ENCODE measurements around the gene APOL2.
"Not testable (repeated sequence)": the region's sequence is repeated elsewhere in the genome, so short reads cannot be mapped to it uniquely, and the experiment has no call there.

Gene APOL2, protein sequence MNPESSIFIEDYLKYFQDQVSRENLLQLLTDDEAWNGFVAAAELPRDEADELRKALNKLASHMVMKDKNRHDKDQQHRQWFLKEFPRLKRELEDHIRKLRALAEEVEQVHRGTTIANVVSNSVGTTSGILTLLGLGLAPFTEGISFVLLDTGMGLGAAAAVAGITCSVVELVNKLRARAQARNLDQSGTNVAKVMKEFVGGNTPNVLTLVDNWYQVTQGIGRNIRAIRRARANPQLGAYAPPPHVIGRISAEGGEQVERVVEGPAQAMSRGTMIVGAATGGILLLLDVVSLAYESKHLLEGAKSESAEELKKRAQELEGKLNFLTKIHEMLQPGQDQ

DNA sequence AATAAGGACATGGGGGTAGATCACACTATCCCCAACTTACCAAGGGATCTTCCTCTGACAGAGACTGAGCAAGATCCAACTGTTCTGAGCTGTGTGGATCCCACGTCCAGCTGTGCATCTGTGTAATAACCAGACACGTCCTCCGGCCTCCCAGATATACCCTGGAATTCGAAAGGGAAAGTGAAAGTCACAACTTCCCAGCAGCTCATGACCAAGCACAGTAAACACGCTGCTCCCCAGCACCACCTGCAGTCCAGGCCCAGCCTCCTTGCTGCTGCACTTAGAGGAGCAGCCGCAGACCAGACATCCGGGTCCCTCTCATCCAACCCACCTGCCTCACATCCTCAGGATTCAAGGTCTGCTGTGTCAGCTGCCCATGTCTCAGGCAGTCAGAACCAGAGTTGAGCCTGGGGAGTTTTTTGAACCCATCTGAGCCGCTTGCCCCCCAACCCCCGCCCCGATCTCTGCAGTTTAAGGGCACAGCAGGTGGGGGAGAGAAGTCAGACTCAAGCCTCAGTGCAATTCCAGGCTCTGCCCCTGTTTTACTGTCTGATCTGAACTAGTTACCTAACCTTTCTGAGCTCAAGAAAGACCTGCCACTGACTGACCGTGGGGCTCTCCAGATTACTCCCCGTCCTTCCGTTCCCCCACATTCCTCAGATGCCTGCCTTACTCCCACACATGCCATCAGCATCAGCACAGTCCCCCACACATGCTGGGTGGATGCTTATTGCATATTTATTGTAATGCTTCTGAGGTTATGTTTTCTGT is at the start of gene APOL2:
Gene APOL2 (minus strand): TSS at position 127 of the 771 bp plus-strand sequence. CDS start 6,365 bp downstream, outside the sequence.
- DNase-seq, result peak; percentile 82

DNA sequence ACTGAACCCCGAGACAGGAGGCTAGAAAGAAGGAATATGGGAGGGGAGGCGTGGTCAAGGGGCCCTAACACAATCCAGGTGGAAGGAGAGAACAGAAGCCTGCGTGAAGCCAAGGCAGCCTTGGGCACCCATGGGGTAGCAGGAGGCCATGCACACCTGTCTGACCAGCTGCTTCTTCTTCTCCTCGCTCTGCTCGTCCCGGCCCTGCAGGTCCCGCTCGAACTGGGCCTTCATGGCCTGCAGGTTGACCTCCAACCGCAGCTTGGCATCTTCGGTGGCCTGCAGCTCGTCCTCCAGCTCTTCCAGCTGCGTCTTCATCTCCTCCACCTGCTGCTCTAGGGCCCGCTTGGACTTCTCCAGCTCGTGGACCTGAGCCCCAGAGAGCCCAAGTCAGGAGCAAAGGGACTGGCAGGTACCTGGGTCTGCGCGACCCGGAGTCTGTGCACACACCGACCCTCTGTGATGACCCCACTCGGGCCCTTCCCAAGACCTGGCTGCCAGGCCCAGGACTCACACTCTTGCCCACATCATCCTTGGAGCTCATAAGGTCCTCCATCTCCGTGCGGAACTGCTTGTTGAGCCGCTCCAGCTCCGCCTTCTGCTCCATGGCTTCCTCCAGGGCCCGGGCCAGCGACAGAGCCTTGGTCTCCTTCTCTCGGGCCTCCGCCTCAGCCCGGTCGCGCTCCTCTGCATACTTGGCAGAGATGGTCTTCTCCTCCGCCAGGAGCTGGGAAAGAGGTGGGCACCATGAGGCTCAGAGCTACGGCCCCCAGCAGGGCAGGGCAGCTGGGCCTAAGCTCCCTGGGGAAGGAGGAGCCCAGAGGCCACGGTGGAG is 49.5 kb upstream of the APOL2 start:
- DNase-seq, result peak; percentile 16

DNA sequence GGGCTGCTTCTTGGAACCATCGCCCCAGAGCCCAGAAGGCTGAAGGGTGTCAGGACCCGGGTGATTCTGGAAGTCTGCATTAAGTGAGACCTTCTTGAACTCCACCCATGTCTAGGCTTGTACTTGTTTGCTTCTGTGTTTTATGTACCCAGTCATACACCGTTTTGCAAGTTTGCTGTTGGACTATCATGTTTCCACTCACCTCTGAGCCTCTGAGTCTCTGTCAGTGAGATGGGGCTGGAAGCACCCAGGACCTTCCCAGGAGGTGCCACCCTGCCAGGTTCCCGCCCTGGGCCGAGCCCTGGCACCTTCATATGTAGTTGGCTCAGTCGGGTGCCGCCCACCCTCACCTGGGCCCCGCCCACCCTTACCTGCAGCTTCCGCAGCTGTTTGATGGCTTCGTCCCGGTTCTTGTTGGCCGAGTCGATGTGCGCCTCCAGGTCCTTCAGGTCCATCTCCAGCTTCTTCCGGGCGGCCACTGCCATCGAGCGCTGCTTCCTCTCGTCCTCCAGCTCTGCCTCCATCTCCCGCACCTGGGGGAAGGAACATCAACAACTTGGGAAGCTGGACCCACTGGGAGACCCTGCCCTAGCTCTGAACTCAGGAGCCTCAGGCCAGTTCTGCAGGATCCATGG is 48.7 kb upstream of the APOL2 start:
- no peak for DNase-seq

DNA sequence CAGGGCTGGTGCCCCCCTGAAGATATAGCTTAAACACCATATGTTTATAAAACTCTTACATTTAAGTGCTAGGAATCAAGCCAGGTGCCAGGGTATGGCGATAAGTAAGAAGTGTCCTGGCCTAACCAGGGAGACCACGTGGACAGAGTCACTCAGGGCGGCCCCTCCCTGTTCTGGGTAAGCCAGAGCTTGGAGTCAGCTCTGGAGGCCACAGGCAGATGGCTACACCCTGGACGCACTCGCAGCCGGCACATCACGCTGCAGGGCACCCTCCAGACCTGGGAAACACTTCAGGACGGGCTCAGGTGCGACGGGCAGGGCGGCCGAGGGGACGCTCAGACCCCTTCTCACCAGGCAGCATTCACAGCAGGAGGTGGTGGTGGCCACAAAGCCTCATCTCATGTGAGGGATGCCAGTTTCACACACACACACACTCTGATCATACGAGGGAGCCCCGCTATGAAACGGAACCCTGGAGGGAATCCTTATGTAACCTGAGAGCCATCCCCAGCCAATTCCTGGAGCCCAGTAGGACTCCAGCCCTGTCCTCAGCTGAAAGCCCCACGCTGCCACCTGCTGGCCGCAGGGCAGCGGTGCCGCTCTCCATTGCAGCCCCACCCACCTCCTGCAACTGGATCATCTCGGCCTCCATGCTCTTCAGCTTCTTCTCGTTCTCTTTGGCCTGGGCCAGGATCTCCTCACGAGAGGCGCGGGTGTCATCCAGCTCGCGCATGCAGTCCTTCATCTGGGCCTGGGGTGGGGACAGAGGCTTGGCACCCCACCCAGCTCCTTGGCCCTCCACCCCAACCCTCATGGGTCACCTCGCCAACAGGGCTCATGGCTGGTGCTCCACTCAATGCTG is 47.0 kb upstream of the APOL2 start:
- DNase-seq, result peak; percentile 74

DNA sequence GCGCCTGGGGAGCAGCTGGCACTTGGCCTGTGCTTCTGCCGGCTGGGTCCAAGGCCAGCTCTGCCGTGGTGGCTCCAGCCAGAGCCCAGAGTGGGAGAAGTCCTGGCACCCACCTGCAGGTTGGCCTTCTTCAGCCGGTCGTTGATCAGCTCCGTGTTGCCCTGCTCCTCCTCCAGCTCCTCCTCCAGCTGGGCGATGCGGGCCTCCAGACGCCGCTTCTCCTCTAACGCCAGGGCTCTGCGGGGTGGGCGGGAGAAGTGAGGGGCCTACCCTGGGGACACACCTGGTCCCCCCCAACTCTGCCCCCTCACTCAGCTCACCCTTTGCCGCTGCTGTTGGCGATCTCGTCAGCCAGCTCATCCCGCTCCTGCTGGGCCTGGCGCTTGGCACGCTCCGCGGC is 46.2 kb upstream of the APOL2 start:
- DNase-seq, result no peak

DNA sequence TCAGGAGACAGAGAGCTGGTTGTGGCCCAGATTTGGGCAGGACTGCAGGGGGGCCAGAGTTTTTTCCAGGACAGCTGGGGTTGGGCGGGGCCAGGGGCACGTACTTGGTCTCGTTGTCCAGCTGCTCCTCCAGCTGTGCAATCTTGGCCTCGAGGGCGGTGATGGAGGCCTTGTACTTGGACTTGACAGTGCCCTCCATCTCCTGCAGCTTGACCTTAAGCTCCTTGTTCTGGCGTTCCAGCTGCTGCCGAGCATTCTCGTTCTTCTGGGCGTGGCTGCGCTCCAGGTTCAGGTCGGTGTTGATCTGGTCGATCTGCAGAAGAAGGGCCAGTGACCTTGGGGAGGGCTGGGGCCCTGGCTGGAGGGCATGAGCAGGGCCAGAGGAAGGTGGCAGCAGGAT is 45.7 kb upstream of the APOL2 start:
- no peak for DNase-seq

DNA sequence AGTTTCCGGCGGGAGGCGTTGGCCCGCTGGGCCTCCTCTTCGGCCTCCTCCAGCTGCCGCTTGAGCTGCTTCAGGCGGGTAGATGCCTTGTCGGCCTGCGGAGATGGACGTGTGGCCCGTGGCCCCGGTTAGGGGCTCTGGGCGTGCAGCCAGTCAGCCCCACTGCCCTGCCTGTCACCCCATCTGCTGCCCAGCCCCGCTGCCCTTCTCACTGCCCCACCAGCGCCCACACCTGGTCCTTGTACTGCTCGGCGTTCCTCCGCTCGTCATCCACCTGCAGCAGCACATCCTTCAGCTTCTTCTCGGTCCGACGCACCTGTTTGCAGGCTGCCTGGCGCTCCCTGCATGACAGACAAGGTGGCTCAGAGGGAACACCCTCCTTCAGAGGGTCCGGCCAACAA is 44.8 kb upstream of the APOL2 start:
- no peak for DNase-seq

DNA sequence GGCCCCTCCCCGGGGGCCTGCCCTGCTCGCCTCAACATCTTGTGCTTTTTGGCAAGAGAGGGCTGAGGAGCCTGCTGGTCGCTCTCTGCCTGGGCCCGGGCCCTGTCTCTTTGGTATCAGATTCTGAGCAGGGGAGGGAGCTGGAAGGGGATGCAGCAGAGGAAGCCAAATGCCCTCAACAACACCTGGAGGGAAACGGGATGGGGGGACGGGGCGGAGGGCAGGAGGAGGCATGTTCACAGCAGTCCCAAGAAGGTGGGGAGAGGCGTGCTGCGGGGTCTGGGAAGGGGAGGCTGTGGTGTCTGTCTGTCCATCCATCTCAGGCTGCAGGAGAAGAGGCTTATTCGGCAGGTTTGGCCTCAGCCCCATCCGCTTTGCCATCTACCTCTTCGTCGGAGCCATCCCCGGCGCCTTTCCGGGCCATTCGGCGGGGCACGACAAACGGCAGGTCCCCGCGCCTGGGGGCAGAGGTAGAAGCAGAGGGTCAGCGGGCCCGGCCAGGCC is 43.1 kb upstream of the APOL2 start:
- no peak for DNase-seq

DNA sequence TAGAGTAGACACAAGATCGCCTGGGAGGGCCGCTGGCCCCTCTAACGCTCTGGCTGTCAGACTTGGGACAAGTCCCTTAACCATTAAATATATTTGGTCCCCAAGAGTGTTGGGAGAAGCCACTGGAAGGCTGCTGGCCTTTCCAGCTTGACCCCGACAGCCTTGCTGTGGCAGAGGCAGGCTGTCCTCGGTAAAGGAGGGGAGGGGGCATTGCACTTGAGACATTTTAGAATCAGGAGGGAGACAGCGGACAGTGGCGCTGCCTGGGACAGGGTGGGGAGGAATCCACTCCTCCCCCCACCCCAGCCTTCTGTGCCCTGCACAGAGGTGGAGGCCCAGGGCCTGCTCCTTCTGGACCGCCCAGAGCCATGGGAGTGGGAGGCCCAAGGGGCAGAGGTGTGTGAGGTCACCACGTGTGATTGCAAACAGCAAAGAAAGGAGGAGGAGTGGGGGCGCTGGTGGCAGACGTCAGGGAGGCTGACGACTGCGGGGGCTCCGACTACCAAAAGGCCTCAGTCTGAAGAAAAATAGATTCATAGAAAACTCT is 42.5 kb upstream of the APOL2 start:
- no peak for DNase-seq

DNA sequence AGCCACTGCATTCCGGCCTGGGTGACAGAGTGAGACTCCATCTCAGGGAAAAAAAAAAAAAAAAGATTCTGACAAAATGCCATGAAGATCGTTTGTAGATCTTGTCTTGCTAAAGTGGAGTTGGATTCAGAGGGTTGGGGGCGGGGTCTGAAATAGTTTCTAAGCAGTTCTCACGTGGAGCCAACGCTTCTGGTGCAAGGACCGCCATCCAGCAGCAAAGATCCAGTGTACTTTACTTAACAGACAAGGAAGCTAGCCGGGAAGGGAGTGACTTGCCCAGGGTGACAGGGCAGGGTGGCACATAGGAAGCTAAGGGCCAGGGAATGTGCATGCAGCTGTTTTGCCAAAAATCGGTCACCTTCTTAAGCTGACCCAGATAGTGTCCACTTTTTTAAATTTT is 41.1 kb upstream of the APOL2 start:
- no peak for DNase-seq

DNA sequence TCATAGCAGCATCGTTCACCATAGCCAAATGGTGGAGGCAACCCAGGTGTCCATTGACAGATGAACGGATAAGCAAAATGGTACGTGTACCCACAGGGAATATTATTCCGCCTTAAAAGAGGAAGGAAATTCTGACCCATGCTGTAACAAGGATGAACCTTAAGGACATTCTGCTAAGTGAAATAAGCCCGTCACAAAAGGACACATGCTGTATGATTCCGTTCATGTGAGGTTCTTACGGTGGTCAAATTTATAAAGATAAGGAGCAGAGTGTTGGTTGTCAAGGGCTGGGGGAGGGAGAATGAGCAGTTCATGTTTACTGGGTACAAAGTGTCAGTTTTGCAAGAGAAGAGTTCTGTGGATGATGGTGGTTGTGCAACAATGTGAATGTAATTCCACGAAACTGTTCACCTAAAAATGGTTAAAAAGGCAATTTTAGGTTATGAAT is 39.9 kb upstream of the APOL2 start:
- DNase-seq, result no peak

DNA sequence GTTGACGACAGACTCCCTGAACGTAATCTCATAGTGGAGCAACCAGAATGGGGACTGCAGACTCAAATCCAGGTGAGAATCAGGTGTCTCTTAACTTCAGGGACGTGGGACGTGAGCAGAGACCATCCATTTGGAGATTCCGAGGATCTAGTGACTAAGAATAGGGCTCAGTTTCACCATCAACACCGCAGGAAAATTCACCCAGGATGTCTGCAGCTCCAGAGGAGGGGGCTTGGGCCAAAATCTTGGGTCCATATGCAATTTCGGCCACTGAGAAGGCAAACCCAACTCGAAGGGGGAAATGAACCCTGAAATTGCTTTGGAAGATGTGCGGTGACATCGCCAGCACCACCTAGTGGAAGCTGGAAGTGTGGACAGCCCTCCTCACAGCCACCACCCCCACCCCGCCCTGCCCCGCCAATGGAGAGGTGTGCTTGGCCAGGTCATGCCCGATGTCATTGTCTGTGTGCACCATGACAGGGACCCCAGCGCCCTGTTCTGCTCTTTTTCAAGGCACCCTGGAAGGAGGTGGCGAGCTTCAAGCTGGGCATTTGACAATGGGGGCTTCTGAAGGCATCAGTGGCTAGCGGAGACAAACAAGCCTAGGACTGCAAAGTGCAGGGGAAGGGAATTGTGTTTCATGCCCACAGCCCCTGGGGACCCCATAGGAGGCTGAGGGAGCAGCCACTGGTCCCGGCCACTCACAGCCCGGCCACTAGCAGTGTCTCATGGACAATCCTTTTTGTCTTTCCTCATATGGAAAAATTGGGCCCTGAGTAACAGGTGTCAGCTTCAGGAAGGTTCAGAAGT is 38.4 kb upstream of the APOL2 start:
- DNase-seq, result peak; percentile 67

DNA sequence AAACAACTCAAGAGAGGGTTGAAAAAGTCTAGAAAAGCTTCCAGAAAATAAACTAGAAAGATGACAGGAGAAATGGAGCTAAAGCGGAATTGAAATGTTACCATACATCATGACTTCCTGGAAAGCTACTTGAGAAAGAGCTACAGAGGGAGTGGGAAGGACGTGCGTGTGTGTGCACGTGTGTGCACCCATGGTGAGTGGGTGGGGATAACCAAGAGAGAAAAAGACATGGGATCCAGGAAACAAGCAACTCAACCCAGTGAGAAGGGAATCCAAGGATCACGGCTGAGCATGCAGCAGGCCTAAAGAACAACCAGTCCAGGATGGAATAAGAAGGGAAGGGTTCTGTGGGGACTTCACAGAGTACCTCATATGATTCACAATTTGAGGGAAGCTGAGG is 35.2 kb upstream of the APOL2 start:
- no peak for DNase-seq

DNA sequence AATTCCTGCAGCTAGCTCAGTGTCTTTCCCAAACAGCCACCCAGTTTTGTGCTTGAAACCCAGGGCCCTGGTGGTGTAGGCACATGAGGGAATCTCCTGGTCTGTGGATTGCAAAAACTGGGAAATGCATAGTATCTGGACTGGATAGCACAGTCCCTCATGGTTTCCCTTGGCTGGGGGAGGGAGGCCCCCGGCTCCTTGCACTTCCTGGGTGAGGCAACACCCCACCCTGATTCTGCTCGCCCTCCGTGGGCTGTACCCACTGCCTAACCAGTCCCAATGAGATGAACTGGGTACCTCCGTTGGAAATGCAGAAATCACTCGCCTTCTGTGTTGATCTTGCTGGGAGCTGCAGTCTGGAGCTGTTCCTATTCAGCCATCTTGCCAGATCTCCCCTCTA is 32.6 kb upstream of the APOL2 start:
- DNase-seq, result not testable (repeated sequence)

DNA sequence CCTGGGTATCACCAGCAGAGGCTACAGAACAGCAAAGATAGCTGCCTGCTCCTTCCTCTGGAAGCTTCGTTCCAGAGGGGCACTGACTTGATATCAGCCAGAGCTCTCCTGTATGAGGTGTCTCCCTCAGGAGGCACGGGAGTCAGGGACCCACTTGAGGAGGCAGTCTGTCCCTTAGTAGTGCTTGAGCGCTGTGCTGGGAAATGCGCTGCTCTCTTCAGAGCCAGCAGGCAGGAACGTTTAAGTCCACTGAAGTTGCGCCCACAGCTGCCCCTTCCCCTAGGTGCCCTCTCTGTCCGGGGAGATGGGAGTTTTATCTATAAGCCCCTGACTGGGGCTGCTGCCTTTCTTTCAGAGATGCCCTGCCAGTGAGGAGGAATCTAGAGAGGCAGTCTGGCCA is 31.9 kb upstream of the APOL2 start:
- DNase-seq, result not testable (repeated sequence)

DNA sequence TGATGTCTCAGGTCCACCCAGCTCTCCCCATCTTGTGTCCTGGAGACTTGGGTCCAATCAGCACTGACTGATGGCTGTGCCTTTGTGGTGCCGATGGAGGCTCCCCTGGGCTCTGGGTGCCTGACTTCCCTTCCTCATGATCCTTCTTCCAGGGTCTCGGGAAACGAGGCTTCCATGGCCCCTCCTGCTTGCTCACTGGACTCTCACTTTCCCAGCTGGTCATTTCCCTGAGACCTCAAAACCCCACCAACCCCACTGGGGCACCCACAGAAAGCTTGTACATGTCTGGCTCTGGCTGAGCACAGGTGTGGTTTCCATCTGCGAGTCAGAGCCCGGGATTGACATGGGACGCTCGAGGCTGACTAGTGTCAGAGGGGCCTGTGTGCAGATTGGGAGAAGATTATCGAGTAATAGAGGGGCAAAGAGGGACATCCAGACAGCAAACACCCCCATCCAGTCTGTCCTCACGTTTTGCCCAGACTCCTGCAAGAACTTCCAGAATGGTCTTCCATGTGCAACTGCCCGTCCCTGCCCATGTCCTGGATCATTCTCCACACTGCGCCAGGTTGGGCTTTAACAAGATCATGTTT is 28.7 kb upstream of the APOL2 start:
- no peak for DNase-seq

DNA sequence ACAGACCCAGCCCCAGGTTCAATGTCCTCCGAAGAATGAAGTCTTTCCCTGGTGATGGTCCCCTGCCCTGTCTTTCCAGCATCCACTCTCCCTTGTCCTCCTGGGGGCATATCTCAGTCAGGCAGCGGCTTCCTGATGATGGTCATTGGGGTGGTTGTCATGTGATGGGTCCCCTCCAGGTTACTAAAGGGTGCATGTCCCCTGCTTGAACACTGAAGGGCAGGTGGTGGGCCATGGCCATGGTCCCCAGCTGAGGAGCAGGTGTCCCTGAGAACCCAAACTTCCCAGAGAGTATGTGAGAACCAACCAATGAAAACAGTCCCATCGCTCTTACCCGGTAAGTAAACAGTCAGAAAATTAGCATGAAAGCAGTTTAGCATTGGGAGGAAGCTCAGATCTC is 27.7 kb upstream of the APOL2 start:
- no peak for DNase-seq

DNA sequence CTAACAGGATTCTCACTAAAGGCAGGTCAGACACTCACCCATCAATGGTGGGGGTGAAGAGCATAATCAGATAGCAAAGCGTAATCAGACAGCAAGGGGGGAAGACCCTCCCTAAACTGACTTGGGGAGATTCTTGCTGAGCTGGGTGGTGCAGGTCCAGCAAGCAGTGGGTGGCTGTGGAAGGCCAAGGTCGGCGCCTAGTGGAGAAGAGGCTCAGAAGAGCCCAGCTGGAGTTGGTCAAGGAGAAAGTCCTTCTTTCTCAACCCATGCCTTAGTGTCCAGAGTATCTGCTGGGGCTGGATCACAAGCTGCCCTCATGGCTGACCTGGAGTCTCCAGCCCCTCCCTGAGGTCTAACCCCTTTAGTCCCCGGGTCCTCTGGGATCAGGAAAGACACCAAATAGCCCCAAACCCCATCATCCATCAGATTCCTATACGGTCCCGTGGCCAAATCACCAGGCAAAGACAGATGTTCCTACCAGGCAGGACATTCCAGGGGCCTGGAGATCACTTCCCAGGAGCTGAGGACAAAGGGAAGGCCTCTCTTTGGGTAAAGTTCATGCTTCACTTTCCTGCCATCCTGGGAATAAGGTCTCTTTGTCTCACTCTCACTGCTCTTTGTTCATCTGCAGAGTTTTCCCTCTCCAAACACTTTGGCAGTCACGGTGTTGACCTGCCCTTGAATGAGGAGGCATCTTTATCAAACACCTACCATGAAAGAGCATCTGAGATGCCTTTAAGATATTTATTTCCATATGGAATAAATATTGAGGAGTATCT is 24.7 kb upstream of the APOL2 start:
- DNase-seq, result not testable (repeated sequence)

DNA sequence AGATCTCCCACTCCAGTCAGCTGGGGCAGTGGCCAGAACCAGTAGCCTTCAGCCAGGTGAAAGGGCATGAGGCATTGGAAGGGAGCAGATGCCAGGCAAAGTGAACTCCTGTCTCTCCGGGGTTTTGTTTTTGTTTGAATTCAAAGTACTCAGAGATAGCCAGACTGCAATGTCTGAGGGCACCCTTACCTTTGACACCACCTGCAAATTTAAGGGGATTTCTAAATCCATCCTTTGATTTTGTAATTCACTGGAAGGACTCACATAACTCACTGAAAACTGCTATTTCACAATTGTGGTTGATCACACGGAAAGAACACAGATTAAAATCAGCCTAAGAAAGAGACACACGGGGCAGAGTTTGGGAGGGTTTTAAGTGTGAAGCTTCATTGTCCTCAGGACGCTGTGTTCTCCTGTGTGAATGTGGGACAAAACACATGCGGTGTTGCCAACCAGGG is 23.9 kb upstream of the APOL2 start:
- DNase-seq, result not testable (repeated sequence)
